Right renal pelvis (tissue), 4 donors: ENCODE results near the gene FECH. TPM values are rescaled to one million over a fixed set of nuclear protein-coding genes. Genes with fewer than 3 reads are reported as not detected.

Source experiments
- DNase-seq, 4 donors: peaks; one replicate each; pipeline ENCODE4 v3.0.0-alpha.2; 2013; ENCODE audit warnings: low read depth in 4 of 4, low spot score in 3 of 4, missing footprints in 1 of 4
- polyA plus RNA-seq, 4 donors: library from polyadenylated mRNA; unstranded; fragments of 120-200 nt; gene quantifications; one replicate each; pipeline ENCODE4 v1.2.1, GENCODE V29; 2013; ENCODE audit not compliant: insufficient read length in 4 of 4

Gene FECH
- polyA plus RNA-seq, 4 donors, result 39.6 to 46.6 (median 43.1) TPM

DNA sequence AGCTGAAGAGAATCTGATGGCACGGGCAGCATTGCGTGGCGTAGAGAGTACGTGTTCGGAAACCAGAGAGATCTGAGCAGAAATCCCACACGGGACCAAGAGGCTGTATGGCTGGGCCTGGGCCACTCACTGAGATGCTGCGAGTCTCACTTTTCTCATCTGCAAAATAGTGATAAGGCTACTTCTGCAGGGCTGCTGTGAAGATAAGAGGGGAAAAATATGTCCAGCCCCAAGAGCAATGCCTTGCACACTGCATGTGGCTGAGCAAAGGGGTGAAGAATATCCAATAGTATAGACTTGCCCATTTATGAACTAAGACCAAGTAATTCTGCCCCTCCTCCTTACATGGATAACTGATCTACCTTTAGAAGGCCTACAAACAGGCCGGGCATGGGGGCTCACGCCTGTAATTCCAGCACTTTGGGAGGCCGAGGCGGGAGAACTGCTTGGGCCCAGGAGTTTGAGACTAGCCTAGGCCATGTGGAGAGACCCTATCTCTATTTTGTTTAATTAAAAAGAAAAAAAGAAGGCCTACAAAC is 3.1 kb downstream of the FECH start:
- DNase-seq, result no peak

- DNase-seq, result no peak
These were observed 5.1 kb downstream of the FECH start for GRCh38 chr18:57581301-57581934.

DNA sequence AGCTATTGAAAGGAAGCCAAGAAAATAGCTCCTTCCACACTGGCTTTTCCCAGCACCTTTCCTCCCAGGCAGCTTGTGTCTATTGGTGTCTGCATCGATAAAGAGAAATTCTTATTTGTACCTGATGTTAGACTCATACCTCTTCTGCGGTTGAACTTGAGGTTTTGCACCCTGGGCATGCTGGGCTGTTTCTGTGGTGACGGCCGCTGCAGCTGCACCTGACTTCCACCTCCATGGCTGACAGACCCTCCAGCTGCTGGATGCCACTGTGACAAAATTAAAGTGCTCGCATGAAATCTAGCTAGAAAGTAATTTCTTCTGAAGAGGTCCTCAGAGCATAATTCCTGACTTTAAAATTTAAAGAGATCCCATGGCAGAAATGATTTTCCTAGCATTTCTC is 6.6 kb downstream of the FECH start:
- no peak for DNase-seq

DNA sequence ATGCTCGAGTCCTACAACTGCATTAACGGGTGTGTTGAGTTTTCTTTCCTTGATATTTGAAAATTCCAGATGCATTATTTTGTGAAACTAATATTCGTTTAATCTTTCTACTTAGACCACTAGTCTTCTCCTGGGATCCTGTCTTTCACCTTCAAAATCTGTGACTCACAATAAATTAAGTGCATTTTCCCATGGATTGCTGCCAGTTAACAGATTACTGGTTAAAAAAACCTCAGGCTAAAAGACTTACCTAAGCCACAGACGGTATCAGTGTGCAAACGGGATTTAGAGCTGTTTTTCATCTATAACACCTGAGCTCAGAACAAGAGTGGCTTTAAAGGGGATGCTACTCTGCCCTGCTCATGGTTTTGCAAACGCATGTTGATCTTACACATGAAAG is 10.2 kb downstream of the FECH start:
- DNase-seq, result no peak

DNA sequence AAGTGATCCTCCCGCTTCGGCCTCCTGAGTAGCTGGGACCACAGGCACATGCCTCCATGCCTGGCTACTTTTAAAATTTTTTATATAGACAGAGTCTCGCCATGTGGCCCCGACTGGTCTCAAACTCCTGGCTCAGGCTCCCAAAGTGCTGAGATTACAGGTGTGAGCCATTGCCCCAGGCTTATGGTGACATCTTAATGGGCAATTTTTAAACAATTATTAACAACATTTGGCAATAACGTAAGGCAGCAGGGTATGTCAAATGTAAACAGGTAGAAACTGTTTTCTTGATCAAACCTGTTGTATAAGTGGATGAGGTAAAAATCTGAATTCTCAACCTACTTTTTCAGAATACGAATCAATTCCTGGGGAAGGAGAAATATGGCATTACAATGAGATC is 11.0 kb downstream of the FECH start:
- DNase-seq, result no peak

DNA sequence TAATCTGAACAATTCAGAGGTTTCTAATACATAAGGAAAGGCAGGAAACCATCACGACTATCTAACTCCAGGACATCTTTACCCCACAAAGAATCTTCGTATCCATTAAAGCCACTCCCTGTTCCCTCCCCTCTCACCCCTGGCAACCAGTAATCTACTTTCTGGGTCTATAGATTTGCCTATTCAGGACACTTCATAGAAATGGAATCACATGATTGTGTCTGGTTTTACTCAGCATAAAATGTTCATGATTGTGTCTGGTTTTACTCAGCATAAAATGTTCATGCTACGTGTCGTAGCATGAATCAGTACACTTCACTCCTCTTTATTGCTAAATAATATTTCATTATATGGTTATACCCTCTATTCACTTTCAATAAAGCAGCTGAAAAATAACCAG is 11.6 kb downstream of the FECH start:
- DNase-seq, result no peak

- no peak for DNase-seq
These were observed 16.3 kb downstream of the FECH start for GRCh38 chr18:57570162-57570561.

GRCh38 chr18:57569133-57569532 is 17.4 kb downstream of the FECH start:
- no peak for DNase-seq

DNA sequence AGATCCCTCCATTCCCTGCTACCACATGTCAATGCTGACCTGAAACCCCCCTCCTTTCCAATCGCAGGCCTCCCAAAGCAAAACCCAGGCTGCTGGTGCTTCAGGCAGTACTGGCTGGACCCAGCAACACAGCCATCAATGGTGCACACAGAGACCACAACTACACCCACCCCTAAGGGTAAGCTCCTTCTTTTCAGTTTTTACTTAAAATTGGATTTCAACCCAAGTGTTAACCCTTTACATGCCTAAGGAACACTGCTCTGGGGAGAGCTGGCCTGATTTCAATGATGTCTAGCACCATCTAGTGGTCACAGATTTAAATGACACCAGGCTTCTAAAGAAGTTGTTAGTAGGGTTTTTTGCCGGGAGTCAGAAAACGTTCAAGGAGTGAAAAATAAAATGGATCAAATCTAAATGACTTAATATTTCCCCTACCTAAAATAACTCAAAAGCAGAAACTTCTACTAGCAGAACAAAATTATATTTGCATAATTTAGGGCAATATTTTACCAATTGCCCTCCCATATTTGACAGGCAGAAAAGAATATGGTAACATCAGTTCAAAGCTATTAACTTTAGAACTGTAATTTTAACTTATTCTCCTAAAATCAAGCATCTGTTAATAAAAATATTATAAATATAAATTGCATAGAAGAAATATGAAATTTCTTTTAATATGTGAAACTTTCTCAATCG is 24.6 kb downstream of the FECH start:
- DNase-seq, result peak in 2 of 4 donors; percentile 18 to 41

DNA sequence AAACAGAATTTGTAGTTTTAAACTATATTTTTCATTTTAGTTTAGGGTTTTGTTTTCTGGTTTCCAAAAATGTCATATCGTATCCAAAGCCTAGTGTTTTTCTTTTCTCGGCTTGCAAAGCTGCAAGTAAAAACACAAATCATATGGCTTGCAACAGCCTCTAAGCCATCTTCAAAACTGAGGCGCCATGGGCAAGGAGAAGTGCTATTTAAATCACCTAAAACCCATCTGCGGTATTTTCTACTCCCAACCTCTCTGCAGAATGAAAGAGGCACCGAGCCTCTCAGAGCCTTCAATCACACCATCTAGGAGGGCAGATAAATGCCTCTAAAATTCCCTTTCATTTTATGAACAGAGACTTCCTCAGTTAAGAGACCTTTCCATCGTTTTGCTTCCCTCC is 25.2 kb downstream of the FECH start:
- DNase-seq, result no peak

GRCh38 chr18:57559314-57559713 is 27.2 kb downstream of the FECH start:
- DNase-seq, result no peak

GRCh38 chr18:57555134-57555533 is 31.4 kb downstream of the FECH start:
- no peak for DNase-seq

DNA sequence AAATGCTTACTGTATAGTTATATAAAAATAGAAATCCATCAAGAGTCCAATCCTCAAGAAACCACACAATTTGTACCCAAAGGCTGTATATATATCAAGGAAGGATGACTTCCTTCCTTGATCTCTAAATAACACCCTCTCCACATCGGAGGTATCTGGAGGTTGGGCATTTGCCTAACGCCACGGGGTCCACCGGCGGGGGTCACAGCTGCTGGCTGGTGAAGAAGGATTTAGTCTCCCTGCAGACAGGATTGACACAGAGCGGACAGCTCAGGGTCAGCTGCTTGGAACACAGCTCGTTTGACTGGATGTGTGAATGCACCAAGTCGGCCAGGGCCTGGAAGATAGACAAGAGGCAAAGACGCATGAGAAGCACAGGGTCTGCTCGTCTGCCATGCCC is 36.0 kb downstream of the FECH start:
- no peak for DNase-seq

DNA sequence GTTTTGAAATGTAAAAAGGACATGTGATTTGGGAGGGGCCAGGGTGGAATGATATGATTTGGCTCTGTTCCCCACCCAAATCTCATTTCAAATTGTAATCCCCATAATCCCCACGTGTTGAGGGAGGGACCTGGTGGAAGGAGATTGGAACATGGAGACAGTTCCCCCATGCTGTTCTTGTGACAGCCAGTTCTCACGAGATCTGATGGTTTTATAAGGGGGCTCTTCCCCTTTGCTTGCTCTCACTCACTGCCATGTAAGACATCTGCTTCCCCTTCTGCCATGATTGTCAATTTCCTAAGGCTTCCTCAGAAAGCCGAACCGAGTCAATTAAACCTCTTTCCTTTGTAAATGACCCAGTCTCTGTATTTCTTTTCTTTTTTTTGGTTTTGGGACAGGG is 39.2 kb downstream of the FECH start:
- DNase-seq, result no peak

DNA sequence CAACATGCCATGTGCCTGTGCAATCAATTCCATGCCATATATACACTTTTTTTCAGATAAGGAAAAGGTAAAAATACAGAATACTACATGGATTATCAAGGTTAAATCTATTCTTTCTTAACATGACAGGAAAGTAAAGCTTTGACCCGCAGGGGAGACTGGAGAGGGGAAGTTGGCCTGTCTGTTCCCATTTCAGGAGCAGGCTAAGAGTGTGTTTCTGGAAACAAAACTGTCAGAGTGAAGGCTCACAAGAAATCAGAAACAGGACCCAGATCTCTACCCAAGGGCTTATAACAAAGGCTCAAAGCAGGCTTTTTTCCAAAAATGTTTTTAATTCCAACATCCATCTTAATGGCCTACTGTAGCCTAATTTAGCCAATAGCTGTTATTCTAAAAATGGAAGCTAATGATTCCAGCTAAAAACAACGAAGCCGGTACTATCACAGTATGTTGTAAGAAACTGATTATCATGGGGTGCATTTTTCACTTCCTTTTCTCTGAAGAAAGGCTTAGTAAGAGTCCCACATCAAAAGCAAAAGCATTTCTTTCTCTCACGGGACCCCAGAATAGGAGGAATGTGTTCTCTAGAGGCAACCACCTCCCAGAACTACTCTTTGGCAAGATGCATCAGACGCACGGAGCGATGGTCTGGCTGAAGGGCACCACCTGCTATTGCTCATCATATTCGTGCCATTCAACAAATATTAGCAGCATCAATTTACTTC is 41.4 kb downstream of the FECH start:
- DNase-seq, result no peak

DNA sequence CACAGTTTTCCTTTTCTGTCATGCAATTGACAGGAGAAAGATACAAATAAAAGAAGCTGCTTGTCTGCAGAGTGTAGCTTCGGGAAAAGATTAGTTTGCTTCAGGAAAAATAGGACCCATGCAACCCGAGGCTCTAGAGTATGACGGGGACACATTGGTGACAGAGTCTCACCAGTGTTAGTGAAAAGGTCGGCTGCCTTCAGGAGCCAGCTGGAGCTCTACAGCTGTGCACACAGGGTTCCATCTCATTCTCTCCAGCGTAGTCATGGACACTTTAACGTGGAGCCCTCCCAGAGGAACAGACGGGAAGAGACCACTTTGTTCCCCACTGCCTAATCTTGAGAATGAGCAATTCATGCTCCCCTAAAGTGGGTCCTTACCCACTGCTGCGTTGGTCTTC is 42.9 kb downstream of the FECH start:
- no peak for DNase-seq

- DNase-seq, result no peak
These were observed 43.6 kb downstream of the FECH start for GRCh38 chr18:57542812-57543427.

GRCh38 chr18:57542126-57542525 is 44.4 kb downstream of the FECH start:
- no peak for DNase-seq

GRCh38 chr18:57539702-57540101 is 46.8 kb downstream of the FECH start:
- no peak for DNase-seq

- DNase-seq, result no peak
These were observed 47.9 kb downstream of the FECH start for GRCh38 chr18:57538614-57539013.

GRCh38 chr18:57534511-57534909 is 52.0 kb downstream of the FECH start:
- no peak for DNase-seq
